Activated CD4-positive, alpha-beta T cell treated with anti-CD3 and anti-CD28 coated beads for 36 hours (primary cell): ENCODE data around the gene PNMT. TPM values are rescaled to one million over a fixed set of nuclear protein-coding genes. Genes with fewer than 3 reads are reported as not detected.

Experiments used
- ATAC-seq: fragments of 200-7000 bp; cut with Tn5 transposase; one replicate; pipeline ENCODE4 v1.10.0; 2021; ENCODE audit warnings: mild to moderate bottlenecking, moderate library complexity
- CTCF ChIA-PET: fragments of 350-600 bp; sonication (Branson Sonifier 250); formaldehyde crosslinking; loops from one replicate; lab custom pipeline; 2021; ENCODE audit warnings: antibody characterized with exemption; lab: Charles Lee
- POLR2A ChIA-PET: fragments of 350-600 bp; sonication (Branson Sonifier 250); formaldehyde crosslinking; loops from one replicate; lab custom pipeline; 2021; ENCODE audit warnings: antibody characterized with exemption, inconsistent platforms; lab: Charles Lee
- DNase-seq: peaks from one replicate; pipeline ENCODE4 v3.0.0-alpha.2; 2020
- H3K27ac Mint-ChIP-seq: one replicate; pipeline ENCODE4 v1.8.0; 2021; ENCODE audit warnings: mixed read lengths
- H3K27me3 Mint-ChIP-seq: one replicate; pipeline ENCODE4 v1.8.0; 2021; ENCODE audit warnings: mixed read lengths
- H3K36me3 Mint-ChIP-seq: one replicate; pipeline ENCODE4 v1.8.0; 2021; ENCODE audit warnings: low read depth, mixed read lengths
- H3K4me1 Mint-ChIP-seq: one replicate; pipeline ENCODE4 v1.8.0; 2021; ENCODE audit warnings: mixed read lengths
- H3K4me3 Mint-ChIP-seq: one replicate; pipeline ENCODE4 v1.8.0; 2021; ENCODE audit warnings: mild to moderate bottlenecking, moderate library complexity, mixed read lengths
- H3K9me3 Mint-ChIP-seq: one replicate; pipeline ENCODE4 v1.8.0; 2021; ENCODE audit warnings: low read depth, mixed read lengths
- intact Hi-C, 2 experiments: fragments of 100-400 bp; cut with DNase I in 1 of 2; cut with micrococcal nuclease in 1 of 2; formaldehyde crosslinking; loops; one replicate each; pipeline versions ENCODE4 v1.14.2 to v1.15.1; 2022 to 2024; cut with DNase I, micrococcal nuclease
- total RNA-seq, 2 experiments: library from RNA; stranded (reverse); gene quantifications; one replicate each; pipeline ENCODE4 v1.2.3, GENCODE V29; 2021

PNMT gene
- total RNA-seq, 2 experiments from 2014 or later, result not detected

DNA sequence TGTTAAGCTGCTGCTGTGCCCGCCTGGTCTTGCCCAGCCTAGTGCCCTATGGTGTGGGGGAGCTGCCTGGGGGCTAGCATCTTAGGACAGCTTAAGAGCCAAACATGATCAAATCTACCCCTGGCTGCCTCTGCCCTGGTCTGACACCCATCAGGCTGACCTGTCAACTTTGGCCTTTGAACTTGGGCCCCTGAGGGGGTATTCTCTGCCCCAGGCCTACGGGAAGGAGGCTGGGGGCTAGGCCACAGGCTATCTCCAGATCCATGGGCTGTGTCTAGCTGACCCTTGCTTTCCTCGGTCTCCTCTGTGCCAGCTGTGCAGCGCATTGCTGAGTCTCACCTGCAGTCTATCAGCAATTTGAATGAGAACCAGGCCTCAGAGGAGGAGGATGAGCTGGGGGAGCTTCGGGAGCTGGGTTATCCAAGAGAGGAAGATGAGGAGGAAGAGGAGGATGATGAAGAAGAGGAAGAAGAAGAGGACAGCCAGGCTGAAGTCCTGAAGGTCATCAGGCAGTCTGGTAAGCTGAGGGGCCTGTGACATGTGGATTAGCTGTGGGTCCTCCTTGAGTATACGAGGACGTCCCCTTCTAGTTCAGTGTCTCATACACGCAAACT, 34.6 kb upstream of the PNMT start:
- Mint-ChIP-seq H3K9me3 (no peaks in the 10 kb centered on the region), H3K4me1 (peaks cover 32% of the 10 kb centered on the region), H3K27ac (no peak overlapping the region), H3K4me3 (no peak overlapping the region), H3K27me3 (peaks cover 8% of the 10 kb centered on the region), H3K36me3 (no peaks in the 10 kb centered on the region)
- intact Hi-C loops, result loop anchor here in 1 of 2 experiments (10.0 kb wide), 1 partner anchor 399 kb away; no protein-coding TSS in a partner anchor
- DNase-seq, result no peak
- CTCF ChIA-PET, result interaction anchor here (0.6 to 11.1 kb wide), 13 partner anchors 13 to 360 kb away, joined by 3 to 181 read pairs (median 4); partner anchors contain the start of genes MIEN1 and PNMT
- POLR2A ChIA-PET, result no interaction called here
- no peak for ATAC-seq

- no peak overlapping the region for H3K4me3 Mint-ChIP-seq
- H3K9me3 Mint-ChIP-seq, result no peaks in the 10 kb centered on the region
- CTCF ChIA-PET, result interaction anchor here (0.6 to 11.1 kb wide), 21 partner anchors 9 to 1313 kb away, joined by 3 to 181 read pairs (median 3); partner anchors contain the start of gene MIEN1
- H3K27ac Mint-ChIP-seq, result no peak overlapping the region
- DNase-seq (no peak), ATAC-seq (no peak)
- H3K4me1 Mint-ChIP-seq, result peaks cover 38% of the 10 kb centered on the region
- peaks cover 7% of the 10 kb centered on the region for H3K27me3 Mint-ChIP-seq
- no peaks in the 10 kb centered on the region for H3K36me3 Mint-ChIP-seq
- POLR2A ChIA-PET, result no interaction called here
- intact Hi-C loops, result loop anchor here in 1 of 2 experiments (10.0 kb wide), 1 partner anchor 400 kb away; no protein-coding TSS in a partner anchor
These were observed 33.8 kb upstream of the PNMT start for GRCh38 chr17:39634384-39634871.

GRCh38 chr17:39635614-39636176, 32.6 kb upstream of the PNMT start:
- H3K4me3 Mint-ChIP-seq, result peak overlapping the region; percentile 86
- peak overlapping the region; percentile 66 for H3K27ac Mint-ChIP-seq
- peaks cover 5% of the 10 kb centered on the region for H3K27me3 Mint-ChIP-seq
- no peaks in the 10 kb centered on the region for H3K36me3 Mint-ChIP-seq
- intact Hi-C loops, result loop anchor here (2.0 to 10.0 kb wide), 5 partner anchors 53 to 401 kb away; partner anchors contain the start of genes IKZF3 (in 1 of the 2), PGAP3 (in 1 of the 2) and ZPBP2 (in 1 of the 2)
- ChIA-PET CTCF (interaction anchor here (0.6 to 11.1 kb wide), 8 partner anchors 12 to 907 kb away, joined by 3 to 181 read pairs (median 4); no protein-coding TSS in a partner anchor), POLR2A (no interaction called here)
- H3K4me1 Mint-ChIP-seq, result peaks cover 49% of the 10 kb centered on the region
- ATAC-seq (no peak), DNase-seq (no peak)
- no peaks in the 10 kb centered on the region for H3K9me3 Mint-ChIP-seq

DNA sequence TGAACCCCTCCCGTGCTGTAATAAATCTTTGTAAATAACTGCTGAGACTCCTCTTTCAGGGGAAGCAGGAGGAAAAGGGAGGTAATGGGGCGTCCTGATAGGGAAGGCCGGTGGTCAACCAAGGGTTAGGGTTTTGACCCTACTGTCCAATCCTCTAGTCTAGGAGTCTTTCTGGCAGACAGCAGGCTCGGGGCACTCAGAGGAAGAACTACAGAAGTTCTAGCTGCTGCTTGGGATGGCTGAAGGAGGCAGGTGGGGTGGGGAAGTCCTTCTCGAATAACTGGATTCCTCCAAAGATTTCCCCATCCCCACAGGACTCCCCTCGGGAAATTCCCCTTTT, 31.7 kb upstream of the PNMT start:
- ChIA-PET CTCF (interaction anchor here (2.2 to 11.1 kb wide), 2 partner anchors 16 to 17 kb away, joined by 7 to 181 read pairs; no protein-coding TSS in a partner anchor), POLR2A (no interaction called here)
- ATAC-seq, result peak; percentile 13
- peak overlapping the region; percentile 66 for H3K27ac Mint-ChIP-seq
- peaks cover 1% of the 10 kb centered on the region for H3K27me3 Mint-ChIP-seq
- DNase-seq, result no peak
- peak overlapping the region; percentile 86 for H3K4me3 Mint-ChIP-seq
- intact Hi-C loops, result loop anchor here (2.0 to 10.0 kb wide), 5 partner anchors 52 to 402 kb away; partner anchors contain the start of genes IKZF3 (in 1 of the 2), PGAP3 (in 1 of the 2) and ZPBP2 (in 1 of the 2)
- no peaks in the 10 kb centered on the region for H3K36me3 Mint-ChIP-seq
- peaks cover 50% of the 10 kb centered on the region for H3K4me1 Mint-ChIP-seq
- no peaks in the 10 kb centered on the region for H3K9me3 Mint-ChIP-seq

GRCh38 chr17:39636927-39637736, 31.1 kb upstream of the PNMT start, which contains the start of gene STARD3:
TSS of gene STARD3 (plus strand) at chr17:39637144. CDS start at chr17:39653532, 16,388 bp downstream.
- H3K4me1 Mint-ChIP-seq, result peaks cover 51% of the 10 kb centered on the region
- POLR2A ChIA-PET, result interaction anchor here (0.6 kb wide), 1 partner anchor 407 kb away, joined by 6 read pairs; no protein-coding TSS in a partner anchor

GRCh38 chr17:39638317-39638716, 29.9 kb upstream of the PNMT start:
- Mint-ChIP-seq H3K36me3 (no peaks in the 10 kb centered on the region), H3K27ac (peak overlapping the region; percentile 83), H3K4me1 (peaks cover 61% of the 10 kb centered on the region), H3K4me3 (peak overlapping the region; percentile 86), H3K9me3 (no peaks in the 10 kb centered on the region), H3K27me3 (no peaks in the 10 kb centered on the region)
- DNase-seq (no peak), ATAC-seq (no peak)
- ChIA-PET CTCF (interaction anchor here (1.2 to 11.1 kb wide), 3 partner anchors 15 to 92 kb away, joined by 4 to 181 read pairs (median 7); partner anchors contain the start of gene MIEN1), POLR2A (interaction anchor here (0.6 kb wide), 1 partner anchor 31 kb away, joined by 3 read pairs; no protein-coding TSS in a partner anchor)
- intact Hi-C loops, result loop anchor here (5.0 to 10.0 kb wide), 2 partner anchors 229 to 404 kb away; partner anchors contain the start of gene ZPBP2 (in 1 of the 2)

More at GRCh38 chr17:39636927-39637736, 31.1 kb upstream of the PNMT start, which contains the start of gene STARD3:
- no peaks in the 10 kb centered on the region for H3K9me3 Mint-ChIP-seq
- no peaks in the 10 kb centered on the region for H3K27me3 Mint-ChIP-seq
- DNase-seq (peak; percentile 96), ATAC-seq (peak; percentile 87)
- peak within 1 kb of the TSS; percentile 83 for H3K27ac Mint-ChIP-seq
- peak within 1 kb of the TSS; percentile 86 for H3K4me3 Mint-ChIP-seq
- CTCF ChIA-PET, result interaction anchor here (0.5 to 11.1 kb wide), 5 partner anchors 16 to 118 kb away, joined by 3 to 181 read pairs (median 4); partner anchors contain the start of gene PGAP3
- H3K36me3 Mint-ChIP-seq, result no peaks in the 10 kb centered on the region
- intact Hi-C loops, result loop anchor here (1.0 to 10.0 kb wide), 12 partner anchors 15 to 402 kb away; partner anchors contain the start of genes PGAP3 (in 2 of the 2), CDK12 (in 1 of the 2), IKZF3 (in 1 of the 2) and LRRC3C (in 1 of the 2)

DNA sequence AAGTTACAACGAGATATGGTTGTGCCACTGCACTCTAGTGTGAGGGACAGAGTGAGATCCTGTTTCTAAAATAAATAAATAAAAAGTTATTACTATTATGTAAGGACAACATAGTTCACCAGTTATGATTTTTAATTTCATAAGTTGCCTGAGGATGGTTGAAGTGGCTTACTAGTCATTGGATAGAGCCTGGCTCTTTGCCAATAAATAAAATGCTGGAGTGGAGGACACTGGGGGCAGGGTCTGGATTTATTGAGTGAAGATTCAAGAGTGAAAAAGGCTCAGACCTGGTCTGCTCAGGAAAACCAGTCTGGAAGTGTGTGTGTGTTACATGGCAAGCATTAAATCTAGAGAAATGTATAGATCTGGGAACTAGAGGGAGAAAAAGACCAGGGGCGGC, 29.2 kb upstream of the PNMT start:
- ATAC-seq (no peak), DNase-seq (no peak)
- Mint-ChIP-seq H3K27me3 (no peaks in the 10 kb centered on the region), H3K9me3 (no peaks in the 10 kb centered on the region), H3K36me3 (no peaks in the 10 kb centered on the region), H3K4me3 (no peak overlapping the region), H3K4me1 (peaks cover 67% of the 10 kb centered on the region), H3K27ac (peak overlapping the region; percentile 2)
- intact Hi-C loops, result loop anchor here (5.0 to 10.0 kb wide), 2 partner anchors 228 to 404 kb away; partner anchors contain the start of gene ZPBP2 (in 1 of the 2)
- ChIA-PET POLR2A (no interaction called here), CTCF (interaction anchor here (0.5 to 11.1 kb wide), 5 partner anchors 15 to 393 kb away, joined by 4 to 181 read pairs (median 4); partner anchors contain the start of gene MIEN1)

DNA sequence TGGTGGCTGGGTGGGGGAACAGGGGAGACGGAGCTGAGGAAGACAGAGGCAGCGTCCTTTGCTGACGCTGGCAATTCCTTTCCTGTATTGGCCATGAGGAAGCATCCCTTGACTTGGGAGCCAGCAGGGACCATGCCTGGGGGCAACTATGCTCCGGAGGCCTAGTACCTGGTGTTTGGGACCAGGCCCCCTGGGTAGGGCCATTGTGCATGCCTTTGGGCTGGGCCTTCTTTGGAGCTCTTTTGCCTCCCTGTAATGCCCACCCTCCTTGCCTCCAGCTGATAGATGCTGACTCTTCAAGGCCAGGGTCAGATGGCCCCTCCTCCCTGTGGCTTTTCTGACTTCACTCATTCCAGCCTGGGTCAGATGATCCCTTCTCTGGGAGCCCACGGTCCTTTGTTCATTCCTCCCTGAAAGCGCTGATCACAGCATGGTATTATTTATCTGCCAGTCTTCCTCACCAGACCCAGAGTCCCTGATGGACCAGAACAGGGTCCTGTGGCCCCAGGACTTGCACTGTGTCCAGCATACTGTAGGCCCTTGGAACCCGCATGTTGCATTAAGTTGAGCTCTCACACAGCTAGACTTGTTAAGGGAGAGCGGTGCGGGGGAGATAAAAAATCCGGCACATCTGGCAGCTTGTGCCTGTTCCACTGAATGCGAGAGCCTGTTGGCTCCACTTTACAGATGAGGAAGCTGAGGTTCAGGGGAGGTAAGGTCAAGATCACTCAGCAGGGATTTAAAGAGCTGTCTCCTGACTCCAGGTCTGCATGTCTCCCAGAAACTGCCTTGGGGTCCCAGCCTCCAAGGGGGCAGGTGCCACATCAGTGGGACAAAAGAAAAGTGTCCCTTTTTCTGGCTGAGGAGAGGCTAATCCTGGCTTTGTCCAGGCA, 28.4 kb upstream of the PNMT start:
- no peak overlapping the region for H3K27ac Mint-ChIP-seq
- H3K36me3 Mint-ChIP-seq, result no peaks in the 10 kb centered on the region
- H3K4me1 Mint-ChIP-seq, result peaks cover 64% of the 10 kb centered on the region
- no peak overlapping the region for H3K4me3 Mint-ChIP-seq
- no peak for ATAC-seq
- H3K27me3 Mint-ChIP-seq, result no peaks in the 10 kb centered on the region
- intact Hi-C loops, result loop anchor here (5.0 to 10.0 kb wide), 2 partner anchors 227 to 405 kb away; partner anchors contain the start of gene ZPBP2 (in 1 of the 2)
- DNase-seq, result no peak
- ChIA-PET CTCF (interaction anchor here (0.5 to 11.1 kb wide), 4 partner anchors 14 to 392 kb away, joined by 4 to 181 read pairs (median 4); no protein-coding TSS in a partner anchor), POLR2A (no interaction called here)
- no peaks in the 10 kb centered on the region for H3K9me3 Mint-ChIP-seq

DNA sequence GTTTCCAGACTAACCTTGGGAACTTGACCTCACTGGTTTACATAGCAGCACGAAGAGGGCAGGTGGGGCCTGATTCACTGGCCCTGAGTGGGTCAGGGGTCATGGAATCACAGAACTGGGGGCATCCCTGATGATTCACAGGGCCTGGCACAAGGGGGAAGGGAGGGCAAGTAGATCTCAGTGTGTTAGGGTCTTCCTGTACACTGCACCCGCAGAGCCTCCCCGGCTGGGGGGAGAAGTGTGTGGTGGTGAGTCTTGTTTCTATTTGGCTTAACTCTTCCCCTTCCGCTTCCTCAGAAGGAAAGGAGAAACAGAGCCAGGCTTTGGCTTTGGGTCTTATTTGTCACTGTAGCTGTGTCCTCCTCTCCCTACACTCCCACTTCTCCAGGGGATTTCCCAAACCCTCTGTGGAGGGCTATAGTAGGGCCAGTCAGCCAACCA, 27.6 kb upstream of the PNMT start:
- no peak overlapping the region for H3K4me3 Mint-ChIP-seq
- ChIA-PET CTCF (interaction anchor here (1.3 to 11.1 kb wide), 2 partner anchors 13 to 20 kb away, joined by 5 to 181 read pairs; no protein-coding TSS in a partner anchor), POLR2A (no interaction called here)
- intact Hi-C loops, result no loop called here
- no peaks in the 10 kb centered on the region for H3K36me3 Mint-ChIP-seq
- H3K27me3 Mint-ChIP-seq, result no peaks in the 10 kb centered on the region
- DNase-seq (no peak), ATAC-seq (no peak)
- H3K4me1 Mint-ChIP-seq, result peaks cover 71% of the 10 kb centered on the region
- H3K27ac Mint-ChIP-seq, result no peak overlapping the region
- H3K9me3 Mint-ChIP-seq, result no peaks in the 10 kb centered on the region
